ENCODE measurements around the gene SND1.

DNA sequence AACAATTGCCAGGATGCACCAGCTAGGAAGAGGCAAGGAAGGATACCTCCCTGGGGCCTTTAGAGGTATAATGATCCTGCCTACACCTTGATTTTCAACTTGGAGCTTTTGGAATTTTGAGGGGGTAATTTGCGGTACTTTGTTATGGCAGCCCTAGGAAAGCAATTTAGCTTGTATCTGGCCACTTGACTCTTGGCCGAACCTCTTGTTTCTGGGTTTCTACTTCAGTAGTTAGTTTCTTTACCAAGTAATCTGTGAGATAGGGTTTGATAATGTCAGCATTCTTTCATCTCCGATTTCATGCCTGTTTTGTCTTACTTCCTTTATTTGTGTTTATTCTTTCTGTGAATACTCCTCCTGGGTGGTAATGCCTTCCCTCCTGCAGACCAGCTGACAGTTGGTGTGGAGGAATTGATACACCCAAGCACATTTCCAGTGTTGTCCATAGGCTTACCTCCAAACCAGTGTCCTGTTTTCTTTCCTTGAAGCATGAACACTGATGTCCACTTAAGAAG lies 163.7 kb downstream of the SND1 start:
- TF ChIP-seq, protein P1, sequence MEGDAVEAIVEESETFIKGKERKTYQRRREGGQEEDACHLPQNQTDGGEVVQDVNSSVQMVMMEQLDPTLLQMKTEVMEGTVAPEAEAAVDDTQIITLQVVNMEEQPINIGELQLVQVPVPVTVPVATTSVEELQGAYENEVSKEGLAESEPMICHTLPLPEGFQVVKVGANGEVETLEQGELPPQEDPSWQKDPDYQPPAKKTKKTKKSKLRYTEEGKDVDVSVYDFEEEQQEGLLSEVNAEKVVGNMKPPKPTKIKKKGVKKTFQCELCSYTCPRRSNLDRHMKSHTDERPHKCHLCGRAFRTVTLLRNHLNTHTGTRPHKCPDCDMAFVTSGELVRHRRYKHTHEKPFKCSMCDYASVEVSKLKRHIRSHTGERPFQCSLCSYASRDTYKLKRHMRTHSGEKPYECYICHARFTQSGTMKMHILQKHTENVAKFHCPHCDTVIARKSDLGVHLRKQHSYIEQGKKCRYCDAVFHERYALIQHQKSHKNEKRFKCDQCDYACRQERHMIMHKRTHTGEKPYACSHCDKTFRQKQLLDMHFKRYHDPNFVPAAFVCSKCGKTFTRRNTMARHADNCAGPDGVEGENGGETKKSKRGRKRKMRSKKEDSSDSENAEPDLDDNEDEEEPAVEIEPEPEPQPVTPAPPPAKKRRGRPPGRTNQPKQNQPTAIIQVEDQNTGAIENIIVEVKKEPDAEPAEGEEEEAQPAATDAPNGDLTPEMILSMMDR (IDR thresholded peaks at IDR 0.05; ENCODE audit: low read length): no peak
- TF ChIP-seq EZH2 (IDR thresholded peaks at IDR 0.05; ENCODE audit: borderline replicate concordance, low read length): no peak

Data from OCI-LY1 (cell line).